ENCODE data around the gene FAM219A.

FAM219A gene

DNA sequence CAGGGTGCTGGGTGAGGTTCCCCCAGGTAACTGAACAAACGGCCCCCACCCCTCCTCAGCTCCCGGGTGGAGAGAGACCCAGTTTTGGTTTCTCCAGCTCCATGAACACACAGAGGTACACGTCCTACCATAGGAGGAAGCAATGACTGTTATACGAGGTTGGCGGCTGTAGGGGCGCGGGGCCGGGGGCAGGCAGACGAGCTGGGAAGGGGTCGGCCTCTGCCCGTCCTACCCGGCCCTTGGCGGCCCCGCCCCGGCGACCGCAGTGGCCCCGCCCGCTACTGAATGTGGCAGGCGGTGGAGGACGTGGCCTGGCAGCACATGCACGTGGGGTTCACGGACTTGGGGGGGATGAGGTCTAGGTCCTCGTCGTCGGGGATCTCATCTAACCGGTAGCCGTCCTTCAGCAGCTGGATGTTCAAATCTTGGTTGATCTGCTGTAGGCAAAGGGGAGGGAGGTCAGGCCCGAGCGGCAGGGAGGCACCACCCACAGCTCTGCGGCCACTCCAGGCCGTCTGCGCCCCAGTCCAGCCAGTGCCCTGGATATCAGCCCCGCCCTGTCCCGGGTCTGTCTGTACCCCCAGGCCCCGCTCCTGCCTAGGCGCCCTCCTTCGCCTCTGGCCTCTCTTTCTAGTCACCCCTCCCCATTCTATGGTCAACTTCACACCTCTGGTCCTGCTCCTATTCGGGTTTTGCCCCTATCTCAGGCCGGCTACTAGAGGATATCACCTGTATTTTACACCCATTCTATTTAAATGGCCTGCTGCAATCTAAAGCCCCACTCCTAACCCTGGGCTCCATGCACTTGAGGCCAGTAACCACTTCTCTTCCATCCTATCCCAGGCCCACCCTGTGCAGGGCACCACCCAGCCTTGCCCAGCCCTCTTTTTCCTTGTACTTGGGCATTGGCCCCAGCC is 57.4 kb downstream of the FAM219A start:
- no peak for DNase-seq (ENCODE audit: low spot score)

DNA sequence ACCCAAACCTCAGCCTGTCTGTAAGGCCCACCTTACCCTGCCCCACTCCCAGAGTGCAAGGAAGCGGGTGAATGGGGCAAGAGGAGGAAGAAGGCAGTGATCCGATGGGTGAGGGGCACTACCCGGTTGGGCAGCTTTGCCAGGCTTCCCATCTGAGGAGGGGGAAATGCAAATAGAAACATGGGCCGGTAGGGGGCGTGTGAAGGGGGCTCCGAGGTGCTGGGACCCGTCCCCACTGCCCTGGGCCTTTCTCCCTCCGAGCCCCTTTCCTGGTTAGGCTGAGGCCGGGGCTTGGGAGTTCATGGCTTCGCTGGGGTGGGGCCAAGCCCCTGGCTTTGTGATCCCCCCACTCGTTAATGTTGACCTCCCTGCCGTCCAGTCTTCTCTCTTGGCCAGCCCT is 58.1 kb downstream of the FAM219A start:
- no peak for DNase-seq (ENCODE audit: low spot score)

DNA sequence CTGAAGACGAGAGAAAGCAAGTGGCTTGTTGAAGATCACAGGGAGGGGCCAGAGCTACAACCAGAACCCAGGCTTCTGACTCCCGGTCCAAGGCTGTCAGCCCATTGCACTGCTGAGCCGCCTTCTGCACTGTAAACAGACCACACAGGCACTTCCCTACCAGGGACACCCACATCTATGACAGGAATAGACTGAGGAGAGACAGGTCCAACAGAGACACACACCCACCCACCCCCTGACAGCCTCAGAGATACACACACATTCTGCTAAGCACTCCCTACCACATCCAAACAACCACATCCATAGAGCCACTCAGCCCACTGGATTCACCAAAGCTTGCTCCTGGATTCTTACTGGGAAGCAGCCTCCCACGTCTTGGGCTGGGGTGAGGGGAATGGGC is 58.6 kb downstream of the FAM219A start:
- DNase-seq (ENCODE audit: low spot score) = no peak

DNA sequence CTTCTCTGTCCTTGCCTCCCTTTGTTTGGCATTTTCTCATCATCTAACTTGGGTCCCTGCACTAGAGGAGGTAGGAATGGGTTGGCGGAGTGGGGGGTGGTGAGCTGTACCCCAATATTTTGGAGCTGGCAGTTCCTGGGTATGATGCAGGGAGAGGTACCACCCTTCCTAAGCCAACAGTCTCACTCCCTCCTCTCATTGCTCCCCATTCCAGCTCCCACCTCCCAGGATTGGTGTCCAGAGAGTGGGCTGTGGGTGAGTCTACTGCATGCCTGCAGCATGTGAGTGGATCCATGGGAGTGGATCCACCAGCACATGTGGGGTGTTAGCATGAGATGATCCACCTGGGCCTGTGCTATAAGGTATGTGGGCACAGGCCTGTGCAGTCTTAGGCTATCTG is 59.5 kb downstream of the FAM219A start:
- no peak for DNase-seq (ENCODE audit: low spot score)

DNA sequence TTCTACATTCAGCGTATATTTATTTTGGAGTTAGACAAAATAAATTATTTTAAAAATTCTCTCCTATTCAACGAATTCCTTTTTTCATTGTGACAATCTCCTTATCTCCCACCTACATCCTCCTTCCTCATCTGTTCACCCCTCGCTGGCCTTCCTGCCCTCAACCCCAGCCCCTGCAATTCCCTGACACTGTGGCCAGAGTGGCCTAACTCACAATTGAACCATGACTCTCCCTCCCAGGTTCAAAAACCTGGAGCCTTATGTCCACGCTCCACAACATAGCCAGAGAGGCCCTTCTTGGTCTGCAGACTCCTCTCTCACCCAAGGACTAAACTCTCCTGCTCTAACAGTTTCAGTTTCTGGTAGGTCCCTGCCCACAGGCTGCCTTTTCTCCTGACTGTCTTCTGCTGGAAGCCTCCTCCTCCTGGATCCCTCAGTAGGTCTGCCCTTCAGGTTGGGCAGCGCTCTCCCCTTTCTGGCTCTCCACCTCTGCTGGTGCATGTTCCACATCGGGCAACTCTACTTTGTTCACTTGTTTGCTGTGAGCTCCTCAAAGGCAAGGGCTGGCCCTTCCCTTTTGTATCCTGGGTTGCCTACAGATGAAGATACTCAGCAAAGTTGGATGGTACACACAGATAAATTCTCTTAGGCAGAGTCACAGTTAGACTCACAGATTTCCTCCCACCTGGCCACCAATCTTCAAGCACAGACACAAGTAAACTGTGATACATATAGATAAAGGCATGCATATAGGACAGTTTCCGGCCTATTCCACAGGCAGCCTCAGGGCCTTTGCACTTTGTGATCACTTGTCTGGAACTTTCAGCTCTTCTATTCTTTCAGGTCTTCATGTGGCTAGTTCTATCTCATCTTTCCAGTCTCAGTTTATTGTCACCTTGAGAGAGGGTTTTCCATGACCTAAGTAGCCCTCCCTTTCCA is 61.8 kb downstream of the FAM219A start:
- no peak for DNase-seq (ENCODE audit: low spot score)

DNA sequence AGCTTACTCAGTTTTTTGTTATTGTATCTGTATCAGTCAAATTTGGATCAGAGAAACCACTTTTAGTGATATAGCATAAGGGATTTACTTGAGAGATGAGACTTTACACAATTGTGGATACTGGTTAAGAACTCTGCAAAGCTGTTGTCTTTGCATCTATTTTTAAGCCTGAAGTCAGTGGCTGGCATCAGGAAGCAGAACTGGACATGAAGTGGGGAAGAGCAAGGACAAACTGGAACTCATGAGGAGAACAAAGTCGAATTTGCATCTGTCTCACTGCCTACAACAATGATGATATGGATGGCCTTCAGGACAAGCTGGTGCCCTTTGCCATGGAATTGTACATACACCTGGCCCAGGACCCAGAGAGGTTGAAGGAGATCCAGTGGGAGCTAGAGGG is 65.9 kb downstream of the FAM219A start:
- DNase-seq (ENCODE audit: low spot score) = no peak

DNA sequence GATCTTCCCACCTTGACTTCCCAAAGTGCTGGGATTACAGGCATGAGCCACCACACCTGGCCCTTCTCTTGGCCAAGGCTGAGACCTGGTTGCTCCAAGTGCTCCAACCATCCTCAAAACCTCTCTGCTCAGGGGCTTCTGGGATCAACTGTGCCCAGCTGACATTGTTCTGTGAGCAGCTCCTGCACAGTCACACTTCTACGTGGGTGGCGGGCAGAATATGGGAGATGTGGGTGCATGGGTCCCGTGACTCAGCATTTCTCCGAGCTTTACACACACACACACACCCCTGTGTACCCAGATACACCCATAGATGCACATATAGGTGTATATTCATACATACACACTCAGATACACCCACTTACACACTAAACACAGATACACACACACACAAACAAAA is 71.1 kb downstream of the FAM219A start:
- DNase-seq (ENCODE audit: low spot score) = no peak

DNA sequence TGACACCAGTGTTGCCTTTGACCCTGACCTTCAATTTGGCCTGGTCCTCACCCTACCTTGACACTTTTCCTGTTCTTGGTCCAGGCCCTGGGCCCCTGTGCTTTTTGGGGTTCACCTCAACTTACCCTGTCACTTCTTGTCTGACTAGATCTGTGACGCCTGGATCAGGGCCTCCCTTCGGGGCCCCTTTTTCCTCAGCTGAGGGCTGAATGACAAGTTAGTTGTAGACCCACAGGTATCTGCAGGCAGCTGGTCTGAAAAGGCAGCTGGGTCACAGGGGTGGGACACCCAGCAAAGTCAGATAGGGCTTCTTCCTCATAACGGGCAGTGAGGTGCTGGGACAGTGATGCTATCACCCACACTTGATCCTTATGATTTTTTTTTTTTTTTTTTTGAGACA is 71.7 kb downstream of the FAM219A start:
- DNase-seq (ENCODE audit: low spot score) = no peak

DNA sequence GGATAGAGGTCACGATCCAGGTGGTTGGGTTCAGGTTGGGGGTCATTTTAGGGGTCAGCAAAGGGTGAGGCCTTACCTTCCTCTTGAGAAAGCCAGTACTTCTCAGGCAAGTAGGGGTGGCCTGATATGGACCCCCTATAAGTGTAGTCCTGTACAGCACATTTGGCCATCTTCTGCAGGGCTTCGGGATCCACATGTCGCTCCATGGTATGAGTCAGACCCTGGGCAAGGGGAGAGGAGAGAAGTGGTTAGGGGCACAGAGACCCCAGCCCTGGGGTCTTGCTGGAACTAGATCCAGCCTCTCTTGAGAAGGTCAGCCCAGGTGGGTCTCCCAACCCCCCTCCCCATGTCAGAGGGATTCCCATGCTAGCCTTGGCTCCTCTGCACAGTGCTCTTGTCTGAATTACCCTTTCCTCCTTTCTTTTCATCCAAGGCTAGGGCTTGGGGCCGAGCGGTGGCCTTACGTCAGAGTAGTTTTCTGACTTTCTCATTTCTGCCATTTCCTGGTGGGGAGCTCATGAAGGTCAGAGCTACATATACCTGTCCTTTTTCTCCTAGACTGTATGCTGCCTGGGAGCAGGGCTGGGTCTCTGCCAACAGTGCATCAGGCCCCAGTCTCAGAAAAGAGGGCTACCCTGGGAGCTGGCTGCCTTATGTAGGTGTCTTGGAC is 72.7 kb downstream of the FAM219A start:
- no peak for DNase-seq (ENCODE audit: low spot score)

DNA sequence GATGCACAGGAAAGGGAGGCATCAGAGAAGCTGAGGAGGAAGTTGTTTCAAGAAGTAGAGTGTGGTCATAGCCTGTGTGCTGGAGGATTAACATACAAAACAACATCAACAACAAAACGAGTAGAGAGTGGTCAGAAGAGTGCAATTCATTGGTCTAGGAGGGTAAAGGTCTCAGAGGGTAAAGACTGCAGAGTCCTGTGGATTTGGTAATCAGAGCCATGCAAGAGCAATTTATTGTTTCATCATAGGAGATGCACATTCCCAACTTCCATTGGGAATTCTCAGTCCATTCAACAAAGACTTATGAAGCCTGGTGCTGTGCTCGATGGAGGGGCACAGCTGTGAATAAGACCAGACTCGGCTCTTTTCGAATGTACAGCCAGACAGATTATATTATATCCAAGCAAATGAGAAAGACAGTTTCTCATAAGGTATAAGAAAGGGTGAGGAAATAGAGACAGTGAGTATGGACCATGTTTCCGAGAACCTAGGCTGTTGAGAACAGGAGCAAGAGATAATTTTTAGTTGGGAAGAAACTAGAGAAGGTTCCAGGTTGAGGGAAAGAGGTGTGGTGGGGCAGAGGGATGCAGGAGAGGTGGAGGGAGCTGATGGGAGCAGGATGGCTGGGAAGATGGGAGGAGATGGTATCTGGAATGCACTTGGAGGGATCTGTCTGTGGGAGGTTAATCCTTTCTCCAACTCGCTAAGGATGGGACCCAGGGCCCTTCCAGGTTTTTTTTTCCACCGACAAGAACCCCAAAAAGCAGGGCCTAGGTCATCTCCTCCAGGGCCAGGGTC is 73.8 kb downstream of the FAM219A start:
- DNase-seq (ENCODE audit: low spot score) = no peak

DNA sequence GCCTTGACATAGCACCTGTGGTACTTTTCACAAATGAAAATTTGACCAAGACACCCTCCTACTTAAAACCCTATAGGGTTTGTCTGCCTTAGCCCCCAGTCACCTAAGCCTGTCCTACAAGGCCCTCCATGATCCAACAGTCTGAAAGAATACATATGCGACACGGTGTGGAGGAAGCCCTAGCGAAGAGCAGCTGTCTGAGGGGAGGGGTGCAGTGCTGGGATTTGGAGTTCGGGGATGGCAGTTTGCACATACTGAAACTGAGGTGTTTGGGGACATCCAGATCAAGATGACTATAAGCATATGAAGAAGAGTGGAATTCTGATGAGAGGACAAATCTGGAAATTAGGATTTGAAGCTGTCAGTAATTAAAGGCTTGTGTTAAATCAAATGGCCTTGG is 74.5 kb downstream of the FAM219A start:
- no peak for DNase-seq (ENCODE audit: low spot score)

DNA sequence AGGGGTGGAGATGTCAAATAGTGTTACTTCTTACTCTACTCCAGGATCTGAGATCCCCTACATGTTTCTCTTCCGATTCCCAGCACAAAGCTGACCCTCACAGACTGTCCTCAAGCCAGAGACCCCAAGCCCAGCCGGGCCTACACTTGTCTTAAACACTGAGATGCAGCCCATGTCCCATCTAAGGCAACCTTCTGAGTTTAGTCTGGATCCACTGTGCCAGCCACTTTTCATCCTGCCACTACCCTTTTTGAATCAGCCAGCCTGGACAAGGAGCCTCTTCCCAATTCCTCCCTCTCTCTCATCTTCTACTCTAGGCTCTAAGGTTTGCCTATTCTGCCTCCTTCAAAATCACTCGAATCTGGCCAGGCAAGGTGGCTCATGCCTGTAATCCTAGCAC is 75.5 kb downstream of the FAM219A start:
- DNase-seq (ENCODE audit: low spot score) = no peak

DNA sequence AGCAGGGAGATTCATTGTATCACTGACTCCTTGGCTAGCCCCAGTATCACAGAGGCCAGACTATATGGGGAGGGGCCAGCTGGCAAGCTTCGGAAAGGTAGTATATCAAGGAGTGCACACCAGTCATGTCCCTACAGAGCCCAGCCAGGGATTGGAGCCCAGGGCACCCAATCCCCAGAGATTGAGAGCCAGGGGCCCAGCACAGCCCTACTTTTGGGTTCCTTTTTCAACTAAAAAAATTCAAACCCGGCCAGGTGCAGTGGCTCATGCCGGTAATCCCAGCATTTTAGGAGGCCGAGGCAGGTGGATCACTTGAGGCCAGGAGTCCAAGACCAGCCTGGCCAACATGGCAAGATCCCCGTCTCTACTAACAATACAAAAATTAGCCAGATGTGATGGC is 76.3 kb downstream of the FAM219A start:
- DNase-seq (ENCODE audit: low spot score) = no peak

DNA sequence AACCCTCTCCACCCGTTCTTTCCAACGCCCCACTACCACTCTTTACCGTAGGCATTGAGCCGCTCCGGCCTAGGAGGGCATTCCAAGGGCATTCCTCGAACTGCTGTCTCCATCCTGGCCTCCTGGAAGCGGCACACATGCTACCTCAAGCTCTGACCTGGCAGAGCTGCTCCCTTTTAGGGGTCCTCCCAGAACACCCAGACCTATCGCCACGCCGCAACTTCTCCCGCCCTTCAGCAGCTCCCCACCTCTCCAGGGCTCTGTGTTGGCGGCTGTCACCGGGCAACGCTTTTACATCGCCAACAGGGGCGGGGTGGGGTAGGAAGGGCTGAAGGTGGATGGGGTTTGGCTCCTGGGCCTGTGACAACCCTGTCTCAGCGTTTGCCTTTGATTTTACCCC is 77.0 kb downstream of the FAM219A start:
- no peak for DNase-seq (ENCODE audit: low spot score)

DNA sequence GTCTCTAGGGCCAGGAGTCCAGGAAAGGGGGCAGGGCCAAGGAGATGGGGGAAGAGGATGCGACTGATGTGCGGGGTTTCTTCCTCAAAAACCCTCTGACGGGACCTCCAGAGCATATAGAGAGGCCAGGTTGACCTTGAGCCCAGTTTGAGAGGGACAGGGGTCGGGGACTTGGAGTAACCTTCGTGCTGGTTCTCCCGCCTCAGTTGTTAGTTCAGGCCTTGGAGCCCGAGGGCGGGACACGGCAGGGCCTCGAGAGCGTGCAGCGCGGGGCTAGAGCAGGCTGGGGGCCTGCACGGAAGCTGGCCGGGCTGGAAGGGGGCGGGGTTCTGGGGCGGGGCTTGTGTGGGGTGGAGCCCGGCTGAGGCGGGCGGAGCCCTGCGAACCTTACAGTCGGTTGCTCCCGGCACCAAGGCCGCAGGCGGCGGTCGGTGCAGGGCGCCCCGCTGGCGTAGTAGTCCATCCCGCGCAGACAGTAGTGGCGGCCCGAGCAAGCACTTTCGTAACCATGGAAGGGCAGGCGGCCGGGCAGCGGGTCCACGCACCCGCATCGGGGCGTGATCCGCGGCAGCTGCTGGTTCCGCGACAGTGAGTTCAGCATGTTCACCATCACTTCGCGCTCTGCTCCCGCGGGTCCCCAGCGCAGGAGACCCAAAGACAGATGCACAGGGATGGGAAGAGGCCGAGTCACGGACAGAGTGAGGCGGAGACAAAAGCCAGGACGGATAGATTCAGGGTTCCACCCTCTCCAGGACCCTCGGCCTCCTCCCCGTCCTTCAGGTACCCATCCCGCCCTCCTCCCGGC is 77.7 kb downstream of the FAM219A start:
- peak; percentile 76 for DNase-seq (ENCODE audit: low spot score)

DNA sequence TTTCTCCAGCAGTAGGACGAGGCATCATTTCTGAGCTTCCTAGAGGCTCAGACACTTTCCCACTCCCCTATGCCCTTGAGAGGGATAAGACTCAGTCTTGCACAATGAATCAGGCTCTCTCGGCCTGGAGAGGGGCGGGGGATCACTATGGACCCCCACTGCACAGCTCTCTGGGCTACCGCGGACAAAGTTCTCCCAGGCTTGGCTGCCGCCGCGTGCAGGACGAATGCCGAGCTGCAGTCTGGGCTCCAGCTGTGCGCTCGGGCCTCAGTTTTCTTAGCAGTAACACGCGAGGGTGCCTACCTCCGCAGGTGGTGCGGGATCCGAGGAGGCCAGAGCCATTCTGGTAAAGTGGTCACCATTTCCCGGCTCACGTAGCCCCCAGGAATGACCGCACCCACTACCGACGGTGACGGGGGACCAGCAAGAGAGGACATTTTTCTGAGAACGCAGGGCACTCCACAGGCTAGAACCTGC is 78.3 kb downstream of the FAM219A start:
- no peak for DNase-seq (ENCODE audit: low spot score)

DNA sequence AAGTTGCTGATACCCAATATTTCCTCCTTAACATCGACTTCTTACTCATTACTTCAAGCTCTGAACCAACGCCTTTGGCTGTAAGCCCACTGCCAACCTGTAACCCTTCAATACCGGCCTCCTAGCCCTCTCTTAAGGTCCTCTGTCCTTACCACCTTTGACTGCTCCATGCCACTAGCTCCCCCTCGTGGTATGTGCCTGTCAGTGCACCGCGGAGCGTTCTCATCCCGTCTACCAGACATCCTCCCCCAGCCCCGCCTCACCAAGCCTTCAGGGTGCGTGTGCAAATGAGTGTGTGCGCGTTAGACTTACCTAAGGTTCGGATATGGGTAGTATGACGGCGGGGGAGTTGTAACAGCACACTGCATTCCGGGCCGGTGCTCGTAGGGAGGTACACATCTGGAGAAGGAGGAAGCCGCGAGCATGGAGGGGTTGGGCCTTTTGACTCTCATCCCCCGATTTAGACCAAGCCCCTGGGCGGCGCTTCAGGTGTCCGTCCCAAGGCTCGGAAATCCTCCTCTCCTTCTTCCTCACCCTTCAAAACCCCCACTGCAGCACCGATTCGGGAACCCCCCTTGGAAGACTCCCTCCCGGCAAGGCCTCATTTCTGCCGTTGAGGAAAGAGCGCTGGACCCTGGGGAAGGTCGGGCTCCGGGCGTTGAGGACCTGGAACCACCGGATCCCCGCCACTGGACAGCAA is 78.9 kb downstream of the FAM219A start:
- DNase-seq (ENCODE audit: low spot score) = peak; percentile 96

DNA sequence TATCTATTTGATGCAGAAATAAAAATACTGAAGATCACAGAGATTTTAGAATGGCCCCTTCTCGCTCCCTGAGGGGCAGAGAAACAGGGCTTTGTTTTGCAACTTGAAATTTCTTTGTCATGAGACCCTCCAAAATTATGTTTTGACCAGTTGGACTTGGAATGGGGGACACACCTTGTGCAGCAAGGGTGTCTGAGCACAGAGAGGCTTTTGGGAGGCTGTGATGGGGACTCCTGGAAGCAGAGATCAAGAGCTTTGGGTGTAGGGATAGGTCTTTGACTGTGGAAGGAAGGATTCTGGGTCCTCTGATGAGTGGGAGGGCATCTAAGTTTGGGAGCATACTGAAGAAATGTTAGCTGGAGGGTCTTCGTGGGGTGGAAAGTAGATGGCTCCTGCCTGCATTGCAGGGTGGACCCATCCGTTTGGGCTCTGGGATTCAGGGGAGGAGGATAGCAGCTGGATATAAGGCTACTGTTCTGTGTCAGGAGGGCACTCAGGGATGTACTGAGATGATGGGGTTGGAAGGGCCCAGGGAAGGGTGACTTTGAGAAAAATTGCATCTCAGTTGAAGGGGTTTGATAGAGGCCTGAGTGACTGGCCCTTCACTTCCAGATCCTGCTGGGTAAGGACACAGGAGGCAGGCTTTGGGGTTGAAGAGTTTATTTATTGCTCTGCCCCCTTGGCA is 79.9 kb downstream of the FAM219A start:
- DNase-seq (ENCODE audit: low spot score) = no peak

DNA sequence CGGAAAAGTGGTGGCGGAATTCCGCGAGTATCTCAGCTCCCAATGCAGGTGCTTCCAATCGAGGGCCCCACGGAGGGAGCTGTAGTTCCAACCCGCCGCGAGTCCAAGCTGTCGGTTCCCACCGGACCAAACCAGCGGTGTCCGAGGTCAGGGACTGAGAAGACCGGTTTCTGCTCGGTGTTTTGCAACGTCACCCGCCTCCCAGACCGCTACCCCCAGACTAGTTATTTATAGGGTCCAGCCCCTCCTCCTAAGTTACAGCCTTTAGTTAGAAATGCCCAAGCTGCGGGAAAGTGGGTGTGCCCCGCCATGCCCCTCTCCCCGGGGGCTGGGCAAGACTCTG is 81.0 kb downstream of the FAM219A start:
- no peak for DNase-seq (ENCODE audit: low spot score)

All from COLO829 (cell line).